A549 (cell line): Measurements from ENCODE around the gene C1orf167. TPM values are rescaled to one million over a fixed set of nuclear protein-coding genes. Genes with fewer than 3 reads are reported as not detected.

Source experiments
- ATAC-seq, 2 experiments: fragments of 200-7000 bp in 1 of 2; fragments of >200 bp in 1 of 2; cut with Nextera tagmentation in 1 of 2; cut with Tn5 transposase in 1 of 2; 3 replicates each; pipeline versions ENCODE4 v1.8.0 to v1.9.1; 2018 to 2020; ENCODE audit warnings: mild to moderate bottlenecking in 1 of 2, moderate library complexity in 1 of 2
- CTCF ChIA-PET: fragments of 300-600 bp; sonication (Branson Sonifier 250); formaldehyde crosslinking; extraction: SDS; loops from one replicate; lab custom pipeline; 2021; ENCODE audit warnings: antibody characterized with exemption, inconsistent platforms; lab: Yijun Ruan, JAX
- POLR2A ChIA-PET: fragments of 350-600 bp; formaldehyde crosslinking; extraction: SDS; loops from one replicate; lab custom pipeline; 2021; ENCODE audit warnings: antibody characterized with exemption, inconsistent platforms; lab: Yijun Ruan, JAX
- DNase-seq, 2 experiments: peaks; one replicate each; pipeline versions ENCODE4 v3.0.0 to v3.0.0-alpha.2; 2011 to 2016; ENCODE audit warnings: low read depth in 1 of 2, low spot score in 1 of 2
- FAIRE-seq: peaks from 2 replicates; lab custom pipeline; 2011; peaks lifted over from hg19 to GRCh38; lab: Jason Lieb, UNC
- H3K27ac ChIP-seq, 2 experiments: fragments of >200 bp; sonication (Bioruptor Twin); formaldehyde crosslinking; 3 replicates each; pipeline ENCODE4 v1.5.1; 2016 to 2017
- H3K4me1 ChIP-seq: fragments of >200 bp; sonication (Bioruptor Twin); formaldehyde crosslinking; 3 replicates; pipeline ENCODE4 v1.6.1; 2016
- H3K4me2 ChIP-seq: fragments of >200 bp; sonication (Bioruptor Twin); formaldehyde crosslinking; 3 replicates; pipeline ENCODE4 v1.6.1; 2016
- H3K4me3 ChIP-seq: fragments of >200 bp; sonication (Bioruptor Twin); formaldehyde crosslinking; 3 replicates; pipeline ENCODE4 v1.5.1; 2016
- H3K9me3 ChIP-seq: fragments of >200 bp; sonication (Bioruptor Twin); formaldehyde crosslinking; 3 replicates; pipeline ENCODE4 v1.6.1; 2016
- CBX8 ChIP-seq: fragments of 200-600 bp; sonication (generic); IDR thresholded peaks from 2 replicates; pipeline ENCODE4 v1.6.1; 2016
- CEBPB ChIP-seq, 2 experiments: fragments of >200 bp in 1 of 2; sonication (Bioruptor Twin) in 1 of 2; formaldehyde crosslinking in 1 of 2; IDR thresholded peaks; 2 replicates each; pipeline ENCODE4 v1.6.1; 2012 to 2016
- CHD2 ChIP-seq: fragments of 150-350 bp; IDR thresholded peaks from 2 replicates; pipeline ENCODE4 v1.6.1; 2014; ENCODE audit warnings: low read length; ENCODE audit not compliant: partially characterized antibody
- ELK1 ChIP-seq: fragments of 150-350 bp; IDR thresholded peaks from 2 replicates; pipeline ENCODE4 v1.6.1; 2014; ENCODE audit warnings: low read depth, mild to moderate bottlenecking, low read length
- FOSB ChIP-seq: fragments of 250-450 bp; sonication (Bioruptor Pico); IDR thresholded peaks from 2 replicates; pipeline ENCODE4 v1.5.0; 2020; ENCODE audit warnings: mild to moderate bottlenecking, moderate library complexity
- FOSL2 ChIP-seq, 2 experiments: fragments of 450-650 bp in 1 of 2; fragments of >200 bp in 1 of 2; sonication (Bioruptor Twin) in 1 of 2; formaldehyde crosslinking; IDR thresholded peaks; 2 replicates each; pipeline versions ENCODE4 v1.5.0 to v1.6.1; 2016 to 2020; ENCODE audit warnings: mild to moderate bottlenecking in 1 of 2, moderate library complexity in 1 of 2
- FOXS1 ChIP-seq: fragments of 250-450 bp; sonication (Bioruptor Pico); IDR thresholded peaks from 2 replicates; pipeline ENCODE4 v1.5.0; 2020; ENCODE audit warnings: mild to moderate bottlenecking, moderate library complexity
- GATA3 ChIP-seq: IDR thresholded peaks from 2 replicates; pipeline ENCODE4 v1.6.1; 2012; ENCODE audit warnings: borderline replicate concordance
- HMGXB4 ChIP-seq: fragments of 250-450 bp; sonication (Bioruptor Pico); IDR thresholded peaks from 2 replicates; pipeline ENCODE4 v1.5.0; 2021; ENCODE audit warnings: mild to moderate bottlenecking, moderate library complexity, borderline replicate concordance
- HOXB13 ChIP-seq: fragments of 250-450 bp; sonication (Bioruptor Pico); IDR thresholded peaks from 2 replicates; pipeline ENCODE4 v1.5.0; 2020; ENCODE audit warnings: low read depth, mild to moderate bottlenecking, moderate library complexity
- JUNB ChIP-seq: fragments of >200 bp; sonication (Bioruptor Twin); formaldehyde crosslinking; IDR thresholded peaks from 2 replicates; pipeline ENCODE4 v1.6.1; 2016
- KDM1A ChIP-seq: fragments of 200-600 bp; sonication (generic); IDR thresholded peaks from 2 replicates; pipeline ENCODE4 v1.6.1; 2016; ENCODE audit warnings: low read depth, mild to moderate bottlenecking
- MAX ChIP-seq: IDR thresholded peaks from 2 replicates; pipeline ENCODE4 v1.6.1; 2012
- NFE2L2 ChIP-seq: fragments of 150-350 bp; conservative IDR thresholded peaks from 2 replicates; pipeline ENCODE4 v1.6.1; 2014; ENCODE audit warnings: low read length
- NPAS2 ChIP-seq: fragments of 250-450 bp; sonication (Bioruptor Pico); IDR thresholded peaks from 2 replicates; pipeline ENCODE4 v1.8.0; 2022; ENCODE audit warnings: mild to moderate bottlenecking, moderate library complexity, borderline replicate concordance
- PBX3 ChIP-seq: IDR thresholded peaks from 2 replicates; pipeline ENCODE4 v1.6.1; 2012
- POLR2A ChIP-seq: IDR thresholded peaks from 2 replicates; pipeline ENCODE4 v1.6.1; 2012; ENCODE audit warnings: mild to moderate bottlenecking, low read length
- RAD21 ChIP-seq, 2 experiments: fragments of >200 bp in 1 of 2; sonication (Bioruptor Twin) in 1 of 2; formaldehyde crosslinking in 1 of 2; IDR thresholded peaks in 1 of 2; conservative IDR thresholded peaks in 1 of 2; 2 replicates in 1 of 2; 3 replicates in 1 of 2; pipeline ENCODE4 v1.6.1; 2012 to 2018; ENCODE audit warnings: inconsistent platforms in 1 of 2
- RARB ChIP-seq: fragments of 250-450 bp; sonication (Bioruptor Pico); IDR thresholded peaks from 2 replicates; pipeline ENCODE4 v1.8.0; 2021; ENCODE audit warnings: mild to moderate bottlenecking, moderate library complexity
- RCOR1 ChIP-seq: fragments of 150-350 bp; IDR thresholded peaks from 2 replicates; pipeline ENCODE4 v1.6.1; 2014; ENCODE audit warnings: antibody characterized with exemption, low read length, low read depth
- RNF2 ChIP-seq: fragments of 200-600 bp; sonication (generic); IDR thresholded peaks from 2 replicates; pipeline ENCODE4 v1.6.1; 2016; ENCODE audit warnings: low read depth, mild to moderate bottlenecking, antibody characterized with exemption, moderate library complexity, borderline replicate concordance
- ZNF302 ChIP-seq: fragments of 250-450 bp; sonication (Bioruptor Pico); IDR thresholded peaks from 2 replicates; pipeline ENCODE4 v1.9.0; 2021; ENCODE audit warnings: inconsistent platforms, mild to moderate bottlenecking, moderate library complexity
- ZSCAN20 ChIP-seq: fragments of 250-450 bp; sonication (Bioruptor Pico); IDR thresholded peaks from 2 replicates; pipeline ENCODE4 v1.8.0; 2022; ENCODE audit warnings: mild to moderate bottlenecking, moderate library complexity
- WGBS: methylation state at CpG from one replicate; pipeline ENCODE4 v1.1.6; 2017; ENCODE audit errors: missing lambda C conversion rate; 5-methylcytosine and 5-hydroxymethylcytosine counted together
- polyA plus RNA-seq, 4 experiments: library from polyadenylated mRNA; depleted of rRNA in 3 of 4; stranded (reverse); fragments of >200 nt; fragmentation: RNase III in 1 of 4; extraction: RNeasy Plus Mini Kit Qiagen cat#74134 plus additional on column Dnase treatment in 1 of 4; gene quantifications; 2 replicates in 3 of 4; 3 replicates in 1 of 4; pipeline ENCODE4 v1.2.3, GENCODE V29; 2011 to 2017
- TF ChIP-seq, protein P1 (sequence below): fragments of 250-450 bp; sonication (Bioruptor Pico); IDR thresholded peaks from 2 replicates; pipeline ENCODE4 v1.5.0; 2020; ENCODE audit warnings: low read depth, mild to moderate bottlenecking, moderate library complexity

C1orf167 gene
- polyA plus RNA-seq, 2 of the 4 experiments (the other 2 are of a cell fraction), result not detected

DNA sequence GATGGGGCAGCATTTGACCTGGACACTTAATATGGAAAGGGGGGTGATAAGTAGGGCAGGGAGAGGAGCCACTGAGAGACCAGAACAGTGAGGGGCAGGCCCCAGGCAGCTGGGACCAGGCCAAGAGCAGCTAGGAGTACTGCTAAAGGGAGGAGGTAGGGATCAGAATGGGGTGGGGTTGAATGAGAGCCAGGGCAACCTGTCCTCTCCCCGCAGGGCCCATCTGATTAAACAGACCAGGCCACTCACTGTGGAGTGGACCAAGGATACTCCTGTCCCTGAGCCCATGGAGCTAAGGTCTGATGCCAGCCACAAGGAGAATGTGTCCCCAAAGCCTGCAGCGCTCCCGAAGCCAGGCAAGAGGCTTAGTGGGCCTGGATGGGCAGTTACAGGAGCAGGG lies 2.1 kb downstream of the C1orf167 start:
- Histone ChIP-seq H3K27ac (no peak overlapping the region), H3K4me1 (no peaks in the 10 kb centered on the region), H3K9me3 (no peaks in the 10 kb centered on the region), H3K4me3 (no peak overlapping the region), H3K4me2 (no peak overlapping the region)
- TF ChIP-seq CHD2, result no peak
- TF ChIP-seq GATA3, result no peak
- TF ChIP-seq FOSB (CRISPR knock-in tag), result no peak
- TF ChIP-seq, protein P1, sequence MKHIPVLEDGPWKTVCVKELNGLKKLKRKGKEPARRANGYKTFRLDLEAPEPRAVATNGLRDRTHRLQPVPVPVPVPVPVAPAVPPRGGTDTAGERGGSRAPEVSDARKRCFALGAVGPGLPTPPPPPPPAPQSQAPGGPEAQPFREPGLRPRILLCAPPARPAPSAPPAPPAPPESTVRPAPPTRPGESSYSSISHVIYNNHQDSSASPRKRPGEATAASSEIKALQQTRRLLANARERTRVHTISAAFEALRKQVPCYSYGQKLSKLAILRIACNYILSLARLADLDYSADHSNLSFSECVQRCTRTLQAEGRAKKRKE (CRISPR knock-in tag), result no peak
- TF ChIP-seq RAD21 (conservative IDR thresholded peaks at IDR 0.05 in 1 of 2, IDR thresholded peaks at IDR 0.05 in 1 of 2), result no peak
- TF ChIP-seq ZNF302, result no peak
- TF ChIP-seq NFE2L2, result no peak
- TF ChIP-seq HMGXB4 (CRISPR knock-in tag), result no peak
- no peak for TF ChIP-seq FOSL2 (IDR thresholded peaks at IDR 0.05)
- TF ChIP-seq FOSL2 (CRISPR knock-in tag; IDR thresholded peaks at IDR 0.05), result no peak
- WGBS, result 44% methylated on average over 1 of the region's 3 CpGs
- ChIA-PET CTCF (no interaction called here), POLR2A (no interaction called here)
- ATAC-seq (no peak; a peak in 1 of 6 replicates), FAIRE-seq (no peak), DNase-seq (no peak)

GRCh38 chr1:11764519-11764918 lies 2.5 kb downstream of the C1orf167 start:
- FAIRE-seq, result no peak
- CTCF ChIA-PET, result no interaction called here
- H3K27ac ChIP-seq, result no peak overlapping the region

More at GRCh38 chr1:11764519-11764918, 2.5 kb downstream of the C1orf167 start:
- 90% methylated on average over 2 of the region's 7 CpGs for WGBS
- Histone ChIP-seq H3K4me1 (no peaks in the 10 kb centered on the region), H3K4me3 (no peak overlapping the region), H3K4me2 (no peak overlapping the region), H3K9me3 (no peaks in the 10 kb centered on the region)
- POLR2A ChIA-PET, result no interaction called here
- DNase-seq (no peak), ATAC-seq (no peak)
- no peak for TF ChIP-seq JUNB
- TF ChIP-seq CHD2, result no peak
- TF ChIP-seq ZNF302, result no peak
- no peak for TF ChIP-seq FOSL2 (IDR thresholded peaks at IDR 0.05)
- no peak for TF ChIP-seq FOSL2 (CRISPR knock-in tag; IDR thresholded peaks at IDR 0.05)
- no peak for TF ChIP-seq PBX3
- no peak for TF ChIP-seq RNF2
- no peak for TF ChIP-seq RCOR1
- no peak for TF ChIP-seq POLR2A
- no peak for TF ChIP-seq FOSB (CRISPR knock-in tag)
- TF ChIP-seq CBX8, result no peak
- TF ChIP-seq FOXS1 (CRISPR knock-in tag), result no peak
- TF ChIP-seq HOXB13 (CRISPR knock-in tag), result no peak
- TF ChIP-seq RARB (CRISPR knock-in tag), result no peak
- TF ChIP-seq ZSCAN20, result no peak
- no peak for TF ChIP-seq RAD21 (conservative IDR thresholded peaks at IDR 0.05 in 1 of 2, IDR thresholded peaks at IDR 0.05 in 1 of 2)
- TF ChIP-seq ELK1, result no peak
- no peak for TF ChIP-seq KDM1A
- no peak for TF ChIP-seq MAX
- no peak for TF ChIP-seq CEBPB (IDR thresholded peaks at IDR 0.05)
- TF ChIP-seq NPAS2 (CRISPR knock-in tag), result no peak
